GM04503 (cell line): ENCODE data around the gene ERMP1.

Experiments used
- DNase-seq: peaks from one replicate; pipeline ENCODE4 v3.0.0-alpha.2; 2012; ENCODE audit warnings: low read depth

ERMP1 gene

GRCh38 chr9:5854063-5854790, 21.3 kb upstream of the ERMP1 start:
- no peak for DNase-seq

GRCh38 chr9:5853617-5854016, 20.7 kb upstream of the ERMP1 start:
- DNase-seq: no peak

GRCh38 chr9:5852987-5853386, 20.1 kb upstream of the ERMP1 start:
- DNase-seq: no peak

GRCh38 chr9:5851445-5851844, 18.5 kb upstream of the ERMP1 start:
- DNase-seq: no peak

- no peak for DNase-seq
Measured at GRCh38 chr9:5850724-5851122, 17.8 kb upstream of the ERMP1 start.

GRCh38 chr9:5848372-5848882, 15.5 kb upstream of the ERMP1 start:
- no peak for DNase-seq

GRCh38 chr9:5846501-5846921, 13.6 kb upstream of the ERMP1 start:
- DNase-seq: no peak

- no peak for DNase-seq
Measured at GRCh38 chr9:5846096-5846495, 13.2 kb upstream of the ERMP1 start.

- DNase-seq: no peak
Measured at GRCh38 chr9:5845157-5845531, 12.2 kb upstream of the ERMP1 start.

- no peak for DNase-seq
Measured at GRCh38 chr9:5843794-5844471, 11.0 kb upstream of the ERMP1 start.

- DNase-seq: no peak
Measured at GRCh38 chr9:5842929-5843793, 10.2 kb upstream of the ERMP1 start.

- no peak for DNase-seq
Measured at GRCh38 chr9:5841771-5842573, 9.1 kb upstream of the ERMP1 start.

GRCh38 chr9:5840788-5841187, 7.9 kb upstream of the ERMP1 start:
- DNase-seq: no peak

- DNase-seq: no peak
Measured at GRCh38 chr9:5839572-5839902, 6.6 kb upstream of the ERMP1 start.

- DNase-seq: no peak
Measured at GRCh38 chr9:5838884-5839571, 6.1 kb upstream of the ERMP1 start.

GRCh38 chr9:5835808-5836207, 2.9 kb upstream of the ERMP1 start:
- no peak for DNase-seq

GRCh38 chr9:5834214-5834613, 1.3 kb upstream of the ERMP1 start:
- no peak for DNase-seq

- DNase-seq: no peak
Measured at GRCh38 chr9:5832071-5832537, 813 bp downstream of the ERMP1 start.

GRCh38 chr9:5825895-5826622, 6.9 kb downstream of the ERMP1 start:
- DNase-seq: no peak

- no peak for DNase-seq
Measured at GRCh38 chr9:5825223-5825622, 7.7 kb downstream of the ERMP1 start.

GRCh38 chr9:5820425-5820824, 12.5 kb downstream of the ERMP1 start:
- DNase-seq: no peak
